Measurements from ENCODE around the gene C17orf78. TPM values are rescaled to one million over a fixed set of nuclear protein-coding genes. Genes with fewer than 3 reads are reported as not detected.
A peak's percentile ranks its signal among the peaks of the same experiment; 100 is the strongest.
"Not testable (repeated sequence)": the region's sequence is repeated elsewhere in the genome, so short reads cannot be mapped to it uniquely, and the experiment has no call there.

C17orf78 gene
- total RNA-seq, 1 experiment from 2014 or later: not detected

DNA sequence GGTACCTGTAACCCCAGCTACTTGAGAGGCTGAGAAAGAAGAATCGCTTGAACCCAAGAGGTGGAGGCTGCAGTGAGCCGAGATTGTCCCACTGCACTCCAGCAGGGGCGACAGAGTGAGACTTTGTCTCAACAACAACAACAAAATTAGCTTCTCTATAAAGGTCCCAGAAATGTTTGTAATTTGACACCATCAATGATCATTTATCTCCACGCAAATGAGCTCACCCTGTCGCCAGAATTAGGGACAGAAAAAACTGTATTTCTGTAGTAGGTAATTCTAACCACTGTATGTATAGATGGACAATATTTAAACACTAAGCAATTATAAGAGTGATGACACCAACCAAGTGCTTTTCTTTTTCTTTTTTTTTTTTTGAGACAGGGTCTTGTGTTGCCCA, 10.7 kb downstream of the C17orf78 start:
- no peak for DNase-seq (ENCODE audit: low spot score)

GRCh38 chr17:37388266-37388665, 12.5 kb downstream of the C17orf78 start:
- no peak for DNase-seq (ENCODE audit: low spot score)

- DNase-seq (ENCODE audit: low spot score): no peak
Observed at GRCh38 chr17:37389160-37389559, 13.4 kb downstream of the C17orf78 start.

DNA sequence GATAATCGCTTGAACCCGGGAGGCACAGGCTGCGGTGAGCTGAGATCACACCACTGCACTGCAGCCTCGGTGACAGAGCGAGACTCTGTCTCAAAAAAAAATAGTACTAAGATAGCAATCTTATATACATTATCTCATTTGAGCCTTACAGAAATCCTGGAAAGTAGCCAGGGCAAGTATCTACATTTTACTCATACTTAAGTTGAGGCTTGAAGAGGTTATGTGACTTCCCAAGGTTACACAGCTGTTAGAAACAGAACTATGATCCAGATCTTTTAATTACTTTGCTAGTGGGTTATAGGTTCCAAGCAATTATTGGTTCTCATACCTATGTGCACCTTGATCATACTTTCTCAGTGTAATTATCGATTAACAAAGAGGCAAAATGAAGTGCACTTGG, 15.4 kb downstream of the C17orf78 start:
- DNase-seq (ENCODE audit: low spot score): no peak

DNA sequence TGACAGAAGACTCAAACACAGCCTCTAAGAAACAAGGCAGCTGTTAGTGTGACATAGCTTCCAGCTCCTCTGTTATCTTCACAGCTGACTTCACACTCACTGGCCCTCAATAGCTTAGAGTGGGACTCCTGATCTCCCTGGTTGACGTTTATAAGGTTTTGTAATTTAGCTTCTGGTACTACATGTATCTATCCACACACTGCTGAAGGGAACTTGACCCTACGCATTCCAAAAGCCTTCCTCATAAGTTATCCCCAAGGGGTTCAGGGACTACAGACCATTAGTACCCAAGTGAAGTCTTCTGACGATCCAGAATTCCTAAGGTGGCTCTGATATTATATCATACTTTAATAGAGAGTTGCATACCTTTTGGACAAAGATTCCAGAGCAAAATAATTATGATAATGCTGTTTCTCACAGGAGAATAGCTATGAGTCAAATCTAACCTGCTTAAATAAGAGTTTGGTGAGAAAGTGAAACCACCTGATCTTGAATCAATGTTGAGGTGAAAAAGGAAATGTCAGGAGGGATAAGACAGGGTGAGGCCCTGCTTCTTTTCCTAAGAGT, 16.3 kb downstream of the C17orf78 start:
- no peak for DNase-seq (ENCODE audit: low spot score)

- no peak for DNase-seq (ENCODE audit: low spot score)
Observed at GRCh38 chr17:37393352-37393751, 17.6 kb downstream of the C17orf78 start.

- DNase-seq (ENCODE audit: low spot score): no peak
Observed at GRCh38 chr17:37399265-37399803, 23.5 kb downstream of the C17orf78 start.

- DNase-seq (ENCODE audit: low spot score): no peak
Observed at GRCh38 chr17:37400505-37400904, 24.7 kb downstream of the C17orf78 start.

DNA sequence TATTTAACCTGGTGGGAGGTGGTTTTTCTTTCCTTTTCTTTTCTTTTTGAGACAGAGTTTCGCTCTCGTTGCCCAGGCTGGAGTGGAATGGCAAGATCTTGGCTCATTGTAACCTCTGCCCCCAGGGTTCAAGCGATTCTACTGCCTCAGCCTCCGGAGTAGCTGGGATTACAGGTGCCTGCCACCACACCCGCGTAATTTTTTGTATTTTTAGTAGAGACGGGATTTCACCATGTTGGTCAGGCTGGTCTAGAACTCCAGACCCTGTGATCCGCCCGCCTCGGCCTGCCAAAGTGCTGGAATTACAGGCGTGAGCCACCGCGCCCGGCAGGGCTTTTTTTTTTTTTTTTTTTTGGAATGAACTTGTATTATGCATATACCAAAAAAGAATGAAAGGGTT, 29.7 kb downstream of the C17orf78 start:
- not testable (repeated sequence) for DNase-seq (ENCODE audit: low spot score)

DNA sequence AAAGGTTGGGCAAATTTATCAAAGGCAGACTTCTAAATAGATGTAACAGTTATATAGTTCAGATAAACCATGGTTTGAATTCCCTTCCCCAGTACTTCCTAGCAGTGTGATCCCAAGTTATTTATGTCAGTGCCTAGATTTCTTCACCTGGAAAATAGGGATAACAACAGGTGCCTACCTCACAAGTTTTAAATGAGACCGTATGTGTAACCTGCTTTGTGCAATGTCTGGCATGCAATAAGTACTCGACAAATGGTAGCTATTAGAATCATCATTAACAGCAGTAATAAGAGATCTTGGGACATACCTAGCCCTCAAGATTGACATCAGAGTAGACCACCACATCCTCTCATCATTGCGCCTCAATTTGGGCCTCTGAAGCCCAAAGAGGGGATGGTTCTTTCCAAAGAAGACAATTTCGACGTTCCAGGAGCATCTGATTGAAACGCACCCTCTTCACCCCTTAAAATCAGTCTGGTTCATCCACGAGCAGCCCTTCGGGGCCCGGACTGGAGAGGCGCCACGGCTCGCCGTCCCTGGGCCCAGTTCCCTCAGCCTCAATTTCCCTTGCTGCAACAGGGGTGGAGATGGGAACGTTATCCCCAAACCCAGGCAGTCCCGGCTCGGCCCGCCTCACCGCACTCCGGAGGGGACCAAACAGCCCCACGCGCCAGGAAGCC, 30.3 kb downstream of the C17orf78 start:
- no peak for DNase-seq (ENCODE audit: low spot score)

DNA sequence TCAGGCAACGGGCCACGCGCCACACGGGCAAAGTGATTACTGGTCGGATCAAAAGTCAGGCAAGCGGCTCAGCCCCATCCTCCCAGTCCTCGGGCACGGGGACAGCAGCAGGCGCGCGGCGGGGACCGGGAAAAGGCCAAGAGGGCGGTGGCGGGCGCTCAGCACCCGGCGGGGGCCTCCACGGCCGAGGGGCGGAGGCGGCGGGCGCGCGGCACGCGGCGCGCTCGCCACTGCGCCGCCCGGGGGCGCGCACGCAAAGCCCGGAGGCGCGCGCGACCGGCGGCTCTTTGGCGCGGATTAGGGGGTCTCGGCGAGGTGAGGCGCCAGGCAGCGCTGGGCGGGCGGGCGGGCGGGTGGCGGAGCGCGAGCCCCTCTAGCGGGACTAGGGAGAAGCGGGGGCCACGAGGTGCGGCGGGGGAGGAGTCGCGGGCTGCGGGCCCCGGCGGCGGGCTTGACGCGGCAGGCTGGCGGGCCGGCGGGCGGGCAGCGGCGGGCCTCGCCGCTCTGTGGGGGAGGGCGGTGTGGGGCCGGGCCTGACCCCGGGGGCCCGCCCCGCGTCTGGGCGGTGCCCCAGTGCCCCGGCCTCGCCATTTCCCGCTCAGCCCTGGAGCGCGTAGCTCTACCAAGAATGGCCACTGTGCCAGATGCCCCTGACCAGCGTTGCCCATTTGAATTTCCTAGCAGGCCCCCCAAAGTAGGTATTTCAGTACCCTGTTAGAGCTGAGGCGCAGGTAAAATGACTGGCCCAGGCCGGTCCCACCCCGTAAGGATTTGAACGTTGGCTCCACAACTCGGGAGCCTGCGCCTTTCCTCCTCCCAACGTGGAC, 31.1 kb downstream of the C17orf78 start, which contains the start of the genes ACACA and TADA2A:
Gene ACACA, minus strand, starts transcription at position 202 of the 827 bp plus-strand sequence. CDS start 537 bp downstream, outside the sequence.
Gene TADA2A, plus strand, starts transcription at position 252 of the 827 bp plus-strand sequence. CDS start 4,480 bp downstream, outside the sequence.
- peak; percentile 61 for DNase-seq (ENCODE audit: low spot score)

DNA sequence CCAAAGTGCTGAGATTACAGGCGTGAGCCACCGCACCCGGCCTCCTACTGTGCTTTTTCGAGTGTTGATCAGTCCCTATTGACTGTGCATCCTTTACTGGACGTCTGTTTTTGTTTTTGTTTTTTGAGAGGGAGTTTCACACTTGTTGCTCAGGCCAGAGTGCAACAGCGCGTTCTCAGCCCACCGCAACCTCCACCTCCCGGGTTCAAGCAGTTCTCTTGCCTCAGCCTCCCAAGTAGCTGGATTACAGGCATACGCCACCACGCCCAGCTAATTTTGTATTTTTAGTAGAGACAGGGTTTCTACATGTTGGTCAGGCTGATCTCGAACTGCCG, 32.3 kb downstream of the C17orf78 start:
- DNase-seq (ENCODE audit: low spot score): not testable (repeated sequence)

GRCh38 chr17:37410357-37410756, 34.6 kb downstream of the C17orf78 start:
- DNase-seq (ENCODE audit: low spot score): no peak

GRCh38 chr17:37413875-37414519, 38.2 kb downstream of the C17orf78 start:
- no peak for DNase-seq (ENCODE audit: low spot score)

DNA sequence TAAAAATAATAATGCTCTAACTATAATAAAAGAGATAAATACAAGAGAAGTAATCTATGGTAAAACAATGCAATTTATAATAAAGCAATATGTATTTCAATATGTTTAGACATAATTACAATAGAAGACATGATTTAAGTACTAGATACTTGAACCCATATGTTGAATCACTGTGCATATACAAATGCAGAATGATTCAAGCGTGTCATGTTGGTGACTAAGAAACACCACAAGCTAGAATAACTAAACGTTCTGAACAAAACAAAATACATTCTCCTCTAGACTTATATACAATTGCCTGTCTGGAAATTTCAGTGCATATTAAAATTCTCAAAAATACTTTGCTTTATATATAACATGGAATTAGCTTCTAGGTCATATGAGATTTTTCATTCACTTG, 42.1 kb downstream of the C17orf78 start:
- DNase-seq (ENCODE audit: low spot score): no peak

DNA sequence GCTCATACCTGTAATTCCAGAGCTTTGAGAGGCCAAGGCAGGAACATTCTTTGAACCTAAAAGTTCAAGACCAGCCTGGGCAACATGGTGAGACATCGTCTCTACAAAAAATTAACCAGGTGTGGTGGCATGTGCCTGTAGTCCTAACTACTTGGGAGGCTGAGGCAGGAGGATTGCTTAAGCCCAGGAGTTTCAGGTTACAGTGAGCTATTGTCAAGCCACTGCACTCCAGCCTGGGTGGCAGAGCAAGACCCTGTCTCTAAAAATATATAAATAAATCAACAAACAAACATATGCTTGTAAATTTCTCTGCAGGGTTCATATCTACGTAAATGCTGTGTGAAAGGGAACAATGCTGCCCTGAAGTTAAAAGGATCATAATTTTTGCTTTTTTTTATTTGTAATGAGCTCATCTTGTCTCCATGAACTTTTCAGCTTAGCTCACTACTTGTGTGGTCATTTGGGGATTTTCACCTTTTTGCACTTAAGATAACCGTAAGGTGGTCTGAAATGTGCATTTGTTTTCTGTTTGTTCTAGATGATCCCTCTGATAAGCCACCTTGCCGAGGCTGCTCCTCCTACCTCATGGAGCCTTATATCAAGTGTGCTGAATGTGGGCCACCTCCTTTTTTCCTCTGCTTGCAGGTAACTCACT, 47.3 kb downstream of the C17orf78 start:
- no peak for DNase-seq (ENCODE audit: low spot score)

GRCh38 chr17:37425268-37425667, 49.5 kb downstream of the C17orf78 start:
- DNase-seq (ENCODE audit: low spot score): no peak

GRCh38 chr17:37429039-37429438, 53.3 kb downstream of the C17orf78 start:
- DNase-seq (ENCODE audit: low spot score): no peak

- DNase-seq (ENCODE audit: low spot score): no peak
Observed at GRCh38 chr17:37429453-37429852, 53.7 kb downstream of the C17orf78 start.

DNA sequence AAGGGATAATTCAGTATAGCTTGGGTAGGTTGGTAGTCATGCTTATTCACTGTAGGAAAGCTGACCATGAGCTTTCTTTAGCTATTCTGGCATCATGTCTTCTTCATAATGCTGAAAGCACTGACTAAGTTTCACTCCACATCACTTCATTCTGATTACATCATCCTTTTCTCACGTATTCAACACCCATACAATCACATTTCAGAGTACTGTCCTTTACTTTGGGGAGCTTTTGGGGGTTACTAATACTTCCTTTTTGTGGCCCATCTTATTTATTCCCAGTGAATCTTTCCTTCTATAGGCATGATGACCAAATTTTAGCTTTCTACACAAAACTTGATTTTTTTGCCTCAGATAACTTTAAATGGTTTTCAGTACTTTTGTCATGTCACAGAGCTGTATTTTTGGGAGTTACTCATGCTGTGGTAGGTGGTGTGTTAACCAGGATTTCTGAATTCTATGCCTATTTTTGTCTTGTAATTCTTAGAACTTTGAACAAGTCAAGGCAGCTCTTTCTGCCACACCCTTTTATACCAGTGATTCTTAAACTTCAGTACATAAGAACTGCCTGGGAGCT, 54.4 kb downstream of the C17orf78 start:
- DNase-seq (ENCODE audit: low spot score): no peak

DNA sequence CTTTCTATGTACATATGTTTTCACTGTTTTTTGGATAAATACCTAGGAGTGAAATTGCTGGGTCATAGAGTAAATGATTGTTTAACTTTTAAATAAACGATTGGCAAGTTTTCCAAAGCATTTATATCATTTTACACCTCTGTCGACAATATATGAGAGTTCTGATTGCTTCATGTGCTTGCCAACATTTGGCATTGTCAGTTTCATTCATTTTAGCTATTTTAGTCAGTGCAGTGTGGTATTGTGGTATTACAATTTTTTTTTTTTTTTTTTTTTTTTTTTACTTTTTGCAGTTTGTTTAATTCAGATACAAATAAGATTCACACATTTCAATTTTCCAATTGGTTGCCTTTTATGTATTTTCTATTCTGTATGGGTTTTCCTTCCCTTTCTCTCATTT, 56.9 kb downstream of the C17orf78 start:
- DNase-seq (ENCODE audit: low spot score): no peak

Data from H4 (cell line).